ENCODE data around the gene ATF7IP2.
"Not testable (repeated sequence)": the region's sequence is repeated elsewhere in the genome, so short reads cannot be mapped to it uniquely, and the experiment has no call there.

Gene ATF7IP2, protein sequence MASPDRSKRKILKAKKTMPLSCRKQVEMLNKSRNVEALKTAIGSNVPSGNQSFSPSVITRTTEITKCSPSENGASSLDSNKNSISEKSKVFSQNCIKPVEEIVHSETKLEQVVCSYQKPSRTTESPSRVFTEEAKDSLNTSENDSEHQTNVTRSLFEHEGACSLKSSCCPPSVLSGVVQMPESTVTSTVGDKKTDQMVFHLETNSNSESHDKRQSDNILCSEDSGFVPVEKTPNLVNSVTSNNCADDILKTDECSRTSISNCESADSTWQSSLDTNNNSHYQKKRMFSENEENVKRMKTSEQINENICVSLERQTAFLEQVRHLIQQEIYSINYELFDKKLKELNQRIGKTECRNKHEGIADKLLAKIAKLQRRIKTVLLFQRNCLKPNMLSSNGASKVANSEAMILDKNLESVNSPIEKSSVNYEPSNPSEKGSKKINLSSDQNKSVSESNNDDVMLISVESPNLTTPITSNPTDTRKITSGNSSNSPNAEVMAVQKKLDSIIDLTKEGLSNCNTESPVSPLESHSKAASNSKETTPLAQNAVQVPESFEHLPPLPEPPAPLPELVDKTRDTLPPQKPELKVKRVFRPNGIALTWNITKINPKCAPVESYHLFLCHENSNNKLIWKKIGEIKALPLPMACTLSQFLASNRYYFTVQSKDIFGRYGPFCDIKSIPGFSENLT

DNA sequence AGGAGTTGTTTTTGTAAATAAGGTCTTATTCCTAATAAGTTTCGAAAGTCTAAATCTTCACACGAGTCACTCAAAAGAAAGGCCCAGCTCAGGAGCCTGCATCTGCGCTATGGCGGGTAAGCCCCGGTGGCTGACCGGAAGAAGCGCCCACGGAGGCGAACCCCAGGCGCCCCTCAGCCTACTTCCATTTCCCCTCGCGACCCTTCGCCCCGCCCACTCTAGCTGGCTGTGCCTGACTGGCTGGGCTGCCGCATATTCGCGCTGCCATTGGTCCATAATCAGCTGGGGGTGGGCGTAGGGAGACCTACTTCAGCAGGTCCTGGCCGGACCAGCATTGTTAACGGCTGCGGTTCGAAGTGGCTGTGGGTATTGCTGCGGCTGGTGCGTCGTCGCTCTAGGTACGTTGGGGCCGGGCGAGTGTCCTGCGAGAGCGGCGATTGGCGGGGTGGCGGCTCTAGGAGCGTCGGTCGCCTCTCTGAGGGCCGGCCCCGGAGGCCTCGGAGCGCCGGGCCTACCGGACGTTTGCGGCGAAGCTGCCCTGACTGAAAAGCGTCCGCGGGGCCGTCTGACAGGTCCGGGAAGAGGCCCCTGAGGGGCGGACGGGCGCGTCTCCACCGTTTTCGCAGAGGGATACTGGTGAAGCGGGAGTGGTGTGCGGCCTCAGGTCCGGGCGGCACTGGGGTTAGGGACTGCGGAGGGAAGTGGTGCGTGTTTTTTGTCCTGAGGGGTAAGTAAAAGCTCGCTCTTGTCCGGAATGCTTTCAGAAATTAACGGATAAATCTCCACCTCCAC lies at the start of gene ATF7IP2:
TSS of gene ATF7IP2 (plus strand) at position 337 of the 792 bp plus-strand sequence. CDS start 44,560 bp downstream, outside the sequence.
- DNase-seq: no peak

DNA sequence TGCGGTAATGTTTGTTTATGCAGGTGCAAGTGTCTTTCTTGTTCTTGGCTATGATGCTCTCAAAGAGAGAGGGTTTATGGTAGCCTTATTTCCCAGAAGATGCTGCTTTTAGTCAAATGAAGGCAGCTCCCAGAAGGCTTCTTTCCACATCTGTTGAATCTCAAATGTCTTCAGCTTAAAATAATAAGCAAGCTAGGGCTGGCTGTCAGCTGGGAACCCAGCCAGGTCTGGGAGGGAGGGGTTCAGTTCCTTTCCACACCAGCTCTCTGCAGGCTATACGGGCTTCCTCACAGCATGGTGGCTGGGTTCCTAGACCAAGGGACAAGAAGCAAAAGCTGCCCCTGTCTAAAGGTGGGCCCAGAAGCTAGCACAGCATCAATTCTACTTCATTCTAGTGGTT lies 47.4 kb upstream of the ATF7IP2 start:
- DNase-seq: no peak

DNA sequence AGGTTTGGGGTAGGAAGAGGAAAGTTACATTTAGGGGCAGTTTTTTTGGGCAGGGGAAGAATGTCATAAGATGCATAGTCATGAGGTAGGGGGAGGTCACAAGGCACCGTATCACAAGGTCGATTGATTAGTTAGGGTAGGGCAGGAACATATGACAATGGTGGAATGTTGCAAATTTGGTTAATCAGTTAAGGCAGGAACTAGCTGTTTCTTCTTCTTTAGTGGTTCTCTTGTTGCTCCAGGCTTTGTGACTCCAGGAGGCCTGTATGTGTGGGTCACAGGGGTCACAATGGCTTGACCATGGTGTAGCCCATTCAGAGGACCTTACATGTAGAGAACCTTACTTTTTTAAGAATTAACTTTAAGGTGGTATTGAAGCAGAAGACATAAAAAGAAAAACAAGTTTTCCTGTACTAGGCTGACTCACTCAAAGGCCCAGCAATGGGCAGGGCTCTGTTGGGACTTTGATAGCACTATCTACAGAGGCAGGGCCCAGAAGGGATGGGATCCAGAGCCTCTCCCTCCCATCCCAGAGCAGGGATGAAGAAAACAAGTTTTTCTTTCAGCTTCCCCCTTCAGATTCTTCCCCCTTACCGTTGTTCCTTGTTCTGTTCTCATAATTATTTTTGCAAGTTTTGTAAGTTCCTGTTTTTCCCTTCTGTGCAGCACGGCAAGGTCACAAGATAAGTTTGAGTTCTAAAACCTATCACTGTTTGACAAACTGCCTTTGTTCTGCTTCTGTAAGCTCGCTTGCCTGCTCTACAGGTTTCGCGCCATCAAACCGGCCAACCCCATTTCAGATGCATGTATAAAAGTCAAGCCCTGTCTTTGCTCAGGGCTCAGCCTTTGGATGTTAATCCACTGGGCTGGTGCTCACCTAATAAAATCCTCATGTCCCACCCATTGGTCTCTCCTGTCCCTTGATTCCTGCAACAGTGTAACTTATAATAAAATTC lies 45.8 kb upstream of the ATF7IP2 start:
- DNase-seq: no peak

DNA sequence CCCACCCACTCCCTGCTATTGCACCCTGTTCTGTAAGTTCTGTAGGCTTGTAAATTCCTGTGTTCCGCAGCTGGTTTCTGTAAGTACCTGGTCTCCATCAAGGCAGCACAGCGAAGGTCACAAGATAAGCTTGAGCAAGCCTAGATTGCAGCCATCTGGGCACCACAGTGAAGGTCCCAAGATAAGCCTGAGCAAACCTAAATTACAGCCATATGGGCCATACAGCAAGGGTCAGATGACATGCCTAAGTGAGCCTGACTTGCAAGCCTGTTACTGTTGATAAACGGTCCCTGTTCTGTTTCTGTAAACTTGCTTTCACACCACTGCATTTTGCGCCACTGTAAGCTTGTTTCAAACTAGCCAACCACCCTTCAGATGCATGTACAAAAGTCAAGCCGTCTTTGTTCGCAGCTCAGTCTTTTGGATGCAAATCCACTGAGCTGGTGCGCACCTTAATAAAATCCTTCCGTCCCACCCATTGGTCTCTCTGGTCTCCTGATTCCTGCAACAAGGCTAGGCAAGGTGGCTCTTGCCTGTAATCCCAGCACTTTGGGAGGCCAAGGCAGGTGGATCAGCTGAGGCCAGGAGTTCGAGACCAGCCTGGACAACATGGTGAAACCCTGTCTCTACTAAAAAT lies 42.6 kb upstream of the ATF7IP2 start:
- no peak for DNase-seq

DNA sequence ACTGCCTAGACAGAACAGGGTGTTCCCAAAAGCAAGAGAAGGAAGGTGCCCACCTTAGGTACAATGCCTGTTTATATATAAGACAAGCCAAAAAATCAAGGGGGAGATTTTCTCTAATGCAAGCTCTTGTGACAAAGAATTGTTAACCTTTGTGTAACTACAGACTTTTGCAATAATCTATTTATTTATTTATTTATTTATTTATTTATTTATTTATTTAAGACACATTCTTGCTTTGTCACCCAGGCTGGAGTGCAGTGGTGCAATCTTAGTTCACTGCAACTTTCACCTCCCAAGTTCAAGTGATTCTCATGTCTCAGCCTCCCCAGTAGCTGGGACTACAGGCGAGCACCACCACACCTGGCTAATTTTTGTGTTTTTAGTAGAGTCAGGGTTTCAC lies 41.2 kb upstream of the ATF7IP2 start:
- DNase-seq: not testable (repeated sequence)

DNA sequence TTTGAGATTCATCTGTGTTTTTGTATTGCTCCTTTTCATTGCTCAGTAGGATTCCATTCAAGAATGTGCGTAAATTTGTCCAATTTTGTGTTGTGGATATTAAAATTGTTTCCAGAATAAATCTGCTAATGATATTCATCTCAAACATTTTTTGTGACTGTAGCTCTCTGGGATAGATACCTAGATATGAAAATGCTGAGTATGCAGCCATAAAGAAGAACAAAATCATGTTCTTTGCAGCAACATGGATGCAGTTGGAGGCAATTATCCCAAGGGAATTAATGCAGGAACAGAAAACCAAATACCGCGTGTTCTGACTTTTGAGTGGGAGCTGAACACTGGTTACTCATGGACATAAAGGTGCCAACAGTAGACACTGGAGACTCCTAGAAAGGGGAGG lies 40.2 kb upstream of the ATF7IP2 start:
- DNase-seq: no peak

DNA sequence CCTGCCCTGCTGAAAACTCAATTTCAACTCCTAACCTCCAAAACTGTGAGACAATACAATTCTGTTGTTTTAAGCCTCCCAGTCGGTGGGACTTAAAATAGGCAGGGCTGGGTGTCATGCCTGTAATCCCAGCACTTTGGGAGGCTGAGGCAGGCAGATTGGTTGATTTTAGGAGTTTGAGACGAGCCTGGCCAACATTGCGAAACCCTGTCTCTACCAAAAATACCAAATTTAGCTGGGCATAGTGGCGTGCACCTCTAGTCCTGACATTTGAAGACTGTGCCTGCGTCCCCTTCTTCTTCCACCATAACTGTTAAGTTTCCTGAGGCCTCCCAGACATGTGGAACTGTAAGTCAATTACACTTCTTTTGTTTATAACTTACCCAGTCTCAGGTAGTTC lies 36.0 kb upstream of the ATF7IP2 start:
- DNase-seq: no peak

DNA sequence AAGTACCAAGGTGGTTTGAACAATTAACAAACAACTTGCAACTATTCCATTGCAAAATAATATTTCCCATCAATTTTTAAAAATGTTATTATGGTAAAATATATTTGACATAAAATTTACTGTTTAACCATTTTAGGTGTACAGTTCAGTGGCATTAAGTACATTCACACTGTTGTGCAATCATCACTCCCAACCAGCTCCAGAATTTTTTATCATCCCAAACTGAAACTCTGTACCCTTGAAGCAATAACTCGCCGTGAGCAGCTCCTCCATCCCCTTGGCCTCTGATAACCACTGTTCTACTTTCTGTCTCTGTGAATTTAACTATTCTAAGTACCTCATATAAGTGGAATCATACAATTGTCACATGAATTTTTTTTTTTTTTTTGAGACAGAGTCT lies 33.6 kb upstream of the ATF7IP2 start:
- DNase-seq: no peak

DNA sequence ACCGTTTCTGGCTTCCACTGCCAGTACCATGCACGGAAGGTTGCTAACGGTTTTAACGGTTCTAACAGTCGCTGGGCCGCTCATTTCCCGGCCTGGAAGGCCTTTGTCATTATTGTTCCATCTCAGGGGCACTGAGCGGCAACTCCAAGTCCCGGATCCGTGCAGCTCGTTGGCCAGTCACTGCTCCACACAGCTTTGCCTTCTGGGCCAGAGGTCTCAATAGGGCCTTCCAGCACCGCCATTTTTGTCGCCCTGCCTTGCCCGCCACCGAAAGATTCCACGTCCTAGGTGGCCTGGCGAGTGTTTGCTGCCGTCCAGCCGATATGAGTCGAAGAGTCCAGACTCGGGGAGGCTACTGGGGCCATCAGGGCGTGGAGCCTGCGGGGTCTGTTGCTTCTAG lies 30.3 kb upstream of the ATF7IP2 start:
- DNase-seq: no peak

DNA sequence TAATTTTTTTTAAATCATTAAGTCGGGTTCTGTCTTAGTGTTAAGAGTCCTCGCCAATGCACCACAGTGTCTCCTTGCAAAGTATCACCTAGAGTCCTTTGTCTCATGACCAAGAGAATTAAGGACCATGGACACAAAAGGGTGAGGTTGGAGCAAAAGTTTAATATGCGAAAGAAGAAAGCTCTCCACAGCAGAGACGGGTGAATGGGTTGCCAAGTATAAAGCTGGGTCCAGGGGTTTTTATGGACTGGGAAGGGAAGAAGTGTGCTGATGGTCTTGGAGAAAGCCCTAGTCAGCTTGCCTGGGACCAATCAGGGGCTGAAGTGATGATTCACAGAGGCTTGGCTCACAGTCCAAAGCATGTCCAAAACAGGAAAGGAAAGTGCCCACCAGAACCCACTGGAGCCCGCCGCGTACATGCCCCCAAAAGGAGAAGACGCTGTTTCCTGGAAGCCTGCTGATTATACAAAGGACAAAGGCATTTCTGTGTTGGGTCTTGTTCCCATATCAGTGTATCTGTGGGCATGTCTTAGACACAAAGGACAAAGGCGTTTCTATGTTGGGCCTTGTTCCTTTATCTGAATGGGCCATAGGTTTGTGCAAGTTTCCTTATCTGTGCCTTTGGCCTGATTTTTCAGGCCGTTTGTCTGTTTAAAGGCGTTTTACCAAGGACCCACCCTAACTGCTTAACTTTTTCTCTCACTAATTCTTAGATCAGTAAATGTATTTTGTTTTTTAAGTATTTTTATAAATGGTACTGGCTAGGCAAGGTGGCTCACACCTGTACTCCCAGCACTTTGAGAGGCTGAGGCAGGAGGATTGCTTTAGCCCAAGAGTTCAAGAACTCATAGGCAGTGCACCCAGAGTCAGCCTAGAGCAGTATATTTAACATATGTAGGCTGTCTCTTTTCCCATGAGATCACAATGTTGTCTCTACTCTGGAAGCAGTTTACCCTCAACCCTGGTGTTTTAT lies 28.7 kb upstream of the ATF7IP2 start:
- DNase-seq: no peak

DNA sequence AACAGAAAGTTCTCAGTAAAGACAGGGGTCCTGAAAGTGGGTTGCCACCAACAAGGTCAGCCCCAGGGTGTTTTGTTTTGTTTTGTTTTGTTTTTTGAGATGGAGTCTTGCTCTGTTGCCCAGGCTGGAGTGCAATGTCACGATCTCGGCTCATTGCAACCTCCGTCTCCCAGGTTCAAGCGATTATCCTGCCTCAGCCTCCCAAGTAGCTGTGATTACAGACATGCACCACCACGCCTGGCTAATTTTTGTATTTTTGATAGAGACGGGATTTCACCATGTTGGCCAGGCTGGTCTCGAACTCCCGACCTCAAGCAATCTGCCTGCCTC lies 24.1 kb upstream of the ATF7IP2 start:
- DNase-seq: not testable (repeated sequence)

DNA sequence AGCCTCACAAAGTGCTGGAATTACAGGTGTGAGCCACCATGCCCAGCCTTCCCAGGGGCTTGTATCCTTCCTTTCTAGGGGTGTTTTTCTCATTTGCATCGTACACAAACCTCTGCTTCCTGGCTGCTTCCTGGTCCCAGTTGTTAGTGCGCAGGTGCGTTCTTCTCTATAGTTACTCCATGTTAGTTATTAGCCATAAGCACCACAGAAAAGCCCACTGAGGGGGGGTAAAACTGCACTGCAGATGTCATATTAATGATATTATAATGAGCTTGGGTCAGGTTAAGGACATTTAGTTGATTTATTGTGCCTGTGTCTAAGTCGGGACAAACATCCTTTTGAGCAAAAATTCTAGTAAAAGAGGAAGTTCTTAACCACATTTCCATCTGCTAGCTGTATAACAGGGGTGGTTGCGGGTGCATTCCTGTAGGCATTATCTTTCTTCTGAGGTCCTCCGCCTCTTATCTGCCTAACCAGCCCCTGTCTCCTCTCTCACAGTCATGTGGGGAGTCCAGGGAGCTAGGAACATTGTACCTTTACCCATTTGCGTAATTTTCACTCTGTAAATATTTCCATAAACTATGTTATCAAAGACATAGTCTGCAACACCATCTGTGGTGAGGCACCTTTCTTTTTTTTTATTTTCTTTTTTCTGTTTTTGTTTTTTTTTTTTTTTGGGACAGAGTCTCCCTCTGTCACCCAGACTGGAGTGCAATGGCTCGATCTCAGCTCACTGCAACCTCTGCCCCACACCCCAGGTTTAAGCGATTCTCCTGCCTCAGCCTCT lies 23.6 kb upstream of the ATF7IP2 start:
- no peak for DNase-seq

DNA sequence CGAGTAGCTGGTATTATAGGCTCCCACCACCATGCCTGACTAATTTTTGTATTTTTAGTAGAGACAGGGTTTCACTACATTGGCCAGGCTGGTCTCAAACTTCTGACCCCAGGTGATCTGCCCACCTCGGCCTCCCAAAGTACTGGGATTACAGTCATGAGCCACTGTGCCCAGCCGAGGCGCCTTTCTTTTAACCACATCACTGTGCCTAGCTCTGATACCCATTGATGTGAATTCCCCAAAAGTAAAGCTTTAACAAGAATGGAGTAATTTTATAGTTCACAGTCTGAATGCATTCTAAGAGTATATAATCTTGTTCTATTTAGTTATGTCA lies 23.0 kb upstream of the ATF7IP2 start:
- DNase-seq: not testable (repeated sequence)

DNA sequence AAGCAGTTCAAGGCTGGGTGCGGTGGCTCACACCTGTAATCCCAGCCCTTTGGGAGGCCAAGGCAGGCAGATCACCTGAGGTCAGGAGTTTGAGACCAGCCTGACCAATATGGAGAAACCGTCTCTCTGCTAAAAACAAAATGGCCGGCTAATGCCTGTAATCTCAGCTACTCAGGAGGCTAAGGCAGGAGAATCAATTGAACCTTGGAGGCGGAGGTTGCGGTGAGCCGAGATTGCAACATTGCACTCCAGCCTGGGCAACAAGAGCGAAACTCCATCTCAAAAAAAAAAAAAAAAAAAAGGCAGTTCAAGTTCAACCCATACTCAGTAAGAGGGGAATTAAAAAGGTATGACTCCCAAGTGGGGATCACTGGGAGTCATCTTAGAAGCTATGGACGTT lies 19.2 kb upstream of the ATF7IP2 start:
- not testable (repeated sequence) for DNase-seq

DNA sequence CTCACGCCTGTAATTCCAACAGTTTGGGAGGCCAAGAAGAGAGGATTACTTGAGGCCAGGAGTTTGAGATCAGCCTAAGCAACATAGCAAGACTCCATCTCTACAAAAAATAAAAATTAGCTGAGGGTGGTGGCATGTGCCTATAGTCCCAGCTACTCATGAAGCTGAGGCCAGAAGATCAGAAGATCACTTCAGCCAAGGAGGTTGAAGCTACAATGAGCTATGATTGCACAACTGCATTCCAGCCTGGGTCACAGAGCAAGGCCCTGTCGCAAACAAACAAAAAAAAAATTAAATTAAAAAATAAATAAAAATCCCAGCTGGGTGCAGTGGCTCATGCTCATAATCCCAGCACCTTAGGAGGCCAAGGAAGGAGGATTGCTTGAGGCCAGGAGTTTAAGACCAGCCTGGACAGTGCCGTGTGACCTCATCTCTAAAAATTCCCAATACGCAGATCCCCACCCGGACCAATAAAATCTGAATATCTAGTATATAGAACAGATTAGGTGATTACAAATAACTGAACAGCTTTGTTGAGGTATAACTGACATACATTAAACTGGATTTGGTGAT lies 18.2 kb upstream of the ATF7IP2 start:
- DNase-seq: no peak

DNA sequence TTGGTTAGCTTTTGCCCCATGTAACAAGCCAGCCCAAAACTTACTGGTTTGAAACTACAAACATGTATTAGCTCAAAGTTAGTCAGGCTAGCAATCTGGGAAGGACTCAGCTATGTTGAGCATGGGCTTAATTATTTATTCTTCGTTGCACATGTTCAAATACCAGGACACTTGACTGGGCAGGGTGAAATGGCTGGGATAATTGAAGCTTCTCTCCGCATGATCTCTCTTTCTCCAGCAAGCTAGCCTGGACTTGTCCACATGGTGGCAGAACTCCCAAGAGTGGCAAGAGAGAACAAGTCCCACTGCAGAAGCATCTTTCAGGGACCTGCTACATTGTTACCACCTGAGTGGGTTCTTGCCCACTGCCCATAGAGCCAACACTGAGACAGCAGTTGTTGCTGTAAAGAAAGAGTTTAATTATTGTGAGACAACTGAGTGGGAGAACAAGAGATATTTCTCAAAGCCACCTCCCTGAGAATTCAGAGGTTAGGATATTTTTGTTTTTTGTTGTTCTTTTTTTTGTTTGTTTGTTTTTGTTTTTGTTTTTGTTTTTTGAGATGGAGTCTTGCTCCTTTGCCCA lies 16.8 kb upstream of the ATF7IP2 start:
- DNase-seq: no peak

DNA sequence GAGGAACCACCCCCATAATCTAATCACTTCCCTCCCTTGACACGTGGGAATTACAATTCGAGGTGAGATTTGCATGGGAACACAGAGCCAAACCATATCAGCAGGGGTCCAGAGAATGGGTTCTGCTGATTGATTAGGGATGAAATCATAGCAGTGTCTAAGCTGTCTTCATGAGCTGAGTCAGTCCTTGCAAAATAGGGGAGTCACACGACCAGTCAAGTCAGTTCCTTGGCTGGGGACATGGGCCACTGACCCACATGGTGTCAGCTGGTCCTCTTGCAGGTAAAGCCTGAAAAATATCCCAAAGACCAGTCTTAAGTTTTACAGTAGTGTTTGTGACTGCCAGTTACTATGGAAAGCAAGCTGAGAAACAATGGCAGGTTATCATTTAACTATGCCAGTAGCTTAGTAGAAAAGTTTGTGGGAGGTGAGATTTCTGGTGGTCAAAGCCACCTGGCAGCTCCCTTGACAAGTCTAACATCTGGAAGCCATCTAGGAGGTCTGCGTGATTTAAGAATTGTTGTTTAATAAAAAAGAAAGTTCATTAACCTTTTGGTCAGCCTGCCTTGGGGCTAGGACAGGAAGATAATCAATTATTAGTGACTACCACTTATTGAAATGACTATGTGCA lies 15.7 kb upstream of the ATF7IP2 start:
- DNase-seq: no peak

DNA sequence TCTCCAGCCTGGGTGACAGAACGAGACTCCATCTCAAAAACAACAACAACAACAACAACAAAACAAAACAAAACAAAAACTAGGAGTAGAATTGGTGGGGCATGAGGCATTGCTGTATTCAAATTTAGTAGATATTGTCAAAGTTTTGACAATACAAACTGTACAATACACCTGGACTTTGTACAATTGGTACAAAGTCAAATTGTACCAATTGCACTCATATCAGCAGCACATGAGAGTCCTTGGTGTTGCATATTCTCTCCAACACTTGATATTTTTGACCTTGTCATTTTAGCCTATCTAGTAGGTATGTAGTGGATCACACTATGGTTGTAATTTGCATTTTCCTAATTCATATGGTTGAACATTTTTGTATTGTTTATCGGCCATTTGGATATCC lies 14.3 kb upstream of the ATF7IP2 start:
- no peak for DNase-seq

DNA sequence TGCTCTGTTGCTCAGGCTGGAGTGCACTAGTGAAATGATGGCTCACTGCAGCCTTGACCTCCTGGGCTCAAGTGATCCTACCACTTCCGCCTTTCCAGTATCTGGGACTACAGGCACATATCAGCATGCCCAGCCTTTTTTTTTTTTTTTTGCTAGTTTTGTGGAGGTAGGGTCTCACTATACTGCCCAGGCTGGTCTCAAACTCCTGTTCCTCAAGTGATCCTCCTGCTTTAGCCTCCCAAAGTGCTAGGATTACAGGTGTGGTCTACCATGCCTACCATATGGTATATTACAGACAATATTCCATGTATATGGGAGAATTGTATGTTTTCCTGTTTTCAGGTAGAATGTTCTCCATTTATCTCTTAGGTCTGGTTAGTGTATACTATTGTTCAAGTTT lies 12.3 kb upstream of the ATF7IP2 start:
- DNase-seq: no peak
